Thymus (tissue), 11 donors: ENCODE results near the gene SPON2. TPM values are rescaled to one million over a fixed set of nuclear protein-coding genes. Genes with fewer than 3 reads are reported as not detected.

Source experiments
- DNase-seq, 9 donors: peaks; one replicate each; pipeline ENCODE4 v3.0.0-alpha.2; 2013; ENCODE audit warnings: low spot score in 9 of 9, low read depth in 6 of 9, missing footprints in 1 of 9
- H3K27ac ChIP-seq, 2 donors: one replicate each; pipeline ENCODE4 v1.5.1; 2013; ENCODE audit warnings: control low read depth in 1 of 2, low read depth in 1 of 2, low read length in 1 of 2, mild to moderate bottlenecking in 1 of 2, moderate library complexity in 1 of 2
- H3K27me3 ChIP-seq, 2 donors: one replicate each; pipeline ENCODE4 v1.5.1; 2013; ENCODE audit warnings: low read length in 1 of 2; ENCODE audit not compliant: control insufficient read depth in 2 of 2, insufficient read depth in 1 of 2
- H3K36me3 ChIP-seq, 2 donors: one replicate each; pipeline ENCODE4 v1.5.1; 2013; ENCODE audit warnings: low read length in 1 of 2, mild to moderate bottlenecking in 1 of 2, moderate library complexity in 1 of 2; ENCODE audit not compliant: control insufficient read depth in 2 of 2, insufficient read depth in 2 of 2
- H3K4me1 ChIP-seq, 2 donors: one replicate each; pipeline ENCODE4 v1.5.1; 2013; ENCODE audit warnings: low read length in 2 of 2; ENCODE audit not compliant: control insufficient read depth in 2 of 2, insufficient read depth in 2 of 2
- H3K4me3 ChIP-seq, 2 donors: one replicate each; pipeline ENCODE4 v1.5.1; 2013; ENCODE audit warnings: low read length in 2 of 2, control low read depth in 1 of 2, mild to moderate bottlenecking in 1 of 2
- H3K9me3 ChIP-seq, 2 donors: one replicate each; pipeline ENCODE4 v1.5.1; 2013; ENCODE audit warnings: low read length in 1 of 2, mild to moderate bottlenecking in 1 of 2; ENCODE audit not compliant: control insufficient read depth in 2 of 2, insufficient read depth in 1 of 2
- WGBS: extraction: QIAGEN DNeasy Blood & Tissue Kit; methylation state at CpG from one replicate; pipeline ENCODE4 v1.1.7; 2013; 5-methylcytosine and 5-hydroxymethylcytosine counted together
- polyA plus RNA-seq: library from polyadenylated mRNA; stranded (reverse); fragments of 200-250 nt; gene quantifications from one replicate; pipeline ENCODE4 v1.2.3, GENCODE V29; 2013
- total RNA-seq: library from RNA; stranded (reverse); fragments of 120-200 nt; gene quantifications from one replicate; pipeline ENCODE4 v1.2.4, GENCODE V29; 2013
- donor health status: healthy.

SPON2 gene
- total and polyA plus RNA-seq, 2 donors, result 5.3 to 48.2 TPM

DNA sequence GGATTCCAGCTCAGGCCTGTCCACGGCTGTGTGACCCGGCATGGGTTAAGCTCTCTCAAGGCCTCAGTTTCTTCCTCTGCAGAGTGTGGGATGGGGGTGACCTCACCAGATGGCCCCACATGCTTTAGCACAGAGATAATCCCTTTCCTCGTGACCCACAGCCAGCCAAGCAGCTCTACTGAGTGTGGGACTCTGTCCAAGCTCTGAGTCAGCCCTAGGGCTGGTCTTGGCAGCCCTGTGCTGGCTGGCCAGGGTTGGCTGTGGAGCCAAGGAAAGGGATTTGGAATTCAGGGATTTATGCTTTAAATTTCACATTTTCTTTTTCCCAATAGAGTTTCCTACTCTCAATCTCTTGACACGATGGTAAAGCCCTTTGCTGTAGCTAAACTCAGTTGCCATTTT lies 19.7 kb upstream of the SPON2 start:
- DNase-seq, result no peak
- H3K4me3 ChIP-seq, result no peak overlapping the region
- no peaks in the 10 kb centered on the region for H3K4me1 ChIP-seq

DNA sequence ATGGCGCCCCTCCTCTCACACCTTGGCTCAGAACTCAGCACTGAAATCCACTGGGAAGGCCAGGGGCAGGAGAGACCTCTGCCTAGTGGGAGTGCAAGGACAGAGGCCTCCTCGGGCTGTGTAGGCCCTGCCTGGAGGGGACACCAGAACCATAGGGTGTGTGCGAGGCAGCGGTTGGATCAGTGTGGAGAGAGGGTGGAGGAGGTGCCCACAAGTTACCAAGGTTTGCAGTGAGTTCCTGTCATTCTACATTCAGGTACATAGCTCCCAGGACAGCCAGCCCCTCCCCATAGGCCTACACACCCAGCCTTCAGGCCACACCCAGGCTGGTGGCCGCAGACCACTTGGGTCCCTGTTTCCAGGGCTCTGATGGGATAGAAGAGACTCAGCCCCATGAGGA lies 19.2 kb upstream of the SPON2 start:
- 89% methylated on average over 5 of the region's 5 CpGs for WGBS
- Histone ChIP-seq H3K27me3 (no peaks in the 10 kb centered on the region), H3K9me3 (peaks cover 0 to 4% of the 10 kb centered on the region in 2 donors), H3K27ac (no peak overlapping the region), H3K4me3 (no peak overlapping the region), H3K4me1 (no peaks in the 10 kb centered on the region), H3K36me3 (peaks cover 0 to 2% of the 10 kb centered on the region in 2 donors)
- no peak for DNase-seq

More for the DNA sequence above, 19.7 kb upstream of the SPON2 start:
- peaks cover 0 to 4% of the 10 kb centered on the region in 2 donors for H3K36me3 ChIP-seq
- 98% methylated on average over 4 of the region's 4 CpGs for WGBS
- H3K27me3 ChIP-seq, result no peaks in the 10 kb centered on the region
- H3K27ac ChIP-seq, result no peak overlapping the region
- H3K9me3 ChIP-seq, result peaks cover 0 to 4% of the 10 kb centered on the region in 2 donors

DNA sequence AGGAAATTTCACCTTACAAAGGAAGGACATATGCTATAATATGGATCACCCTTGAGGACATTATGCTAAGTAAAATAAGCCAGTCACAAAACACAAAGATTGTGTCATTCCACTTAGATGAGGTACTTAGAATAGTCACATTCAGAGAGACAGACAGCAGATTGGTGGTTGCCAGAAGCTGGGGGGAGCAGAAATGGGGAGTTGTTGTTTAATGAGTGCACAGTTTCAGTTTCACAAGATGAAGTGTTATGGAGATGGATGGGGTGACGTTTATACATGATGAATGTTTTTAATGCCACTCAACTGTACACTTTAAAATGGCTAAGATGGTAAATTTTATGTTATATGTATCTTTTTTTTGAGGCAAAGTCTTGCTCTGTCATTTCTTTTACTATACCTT lies 14.8 kb upstream of the SPON2 start:
- Histone ChIP-seq H3K4me3 (no peak overlapping the region), H3K27ac (no peak overlapping the region), H3K36me3 (no peaks in the 10 kb centered on the region), H3K27me3 (no peaks in the 10 kb centered on the region), H3K4me1 (peaks cover 0 to 5% of the 10 kb centered on the region in 2 donors), H3K9me3 (peaks cover 0 to 4% of the 10 kb centered on the region in 2 donors)
- DNase-seq, result no peak
- 41% methylated on average over 1 of the region's 1 CpG for WGBS

DNA sequence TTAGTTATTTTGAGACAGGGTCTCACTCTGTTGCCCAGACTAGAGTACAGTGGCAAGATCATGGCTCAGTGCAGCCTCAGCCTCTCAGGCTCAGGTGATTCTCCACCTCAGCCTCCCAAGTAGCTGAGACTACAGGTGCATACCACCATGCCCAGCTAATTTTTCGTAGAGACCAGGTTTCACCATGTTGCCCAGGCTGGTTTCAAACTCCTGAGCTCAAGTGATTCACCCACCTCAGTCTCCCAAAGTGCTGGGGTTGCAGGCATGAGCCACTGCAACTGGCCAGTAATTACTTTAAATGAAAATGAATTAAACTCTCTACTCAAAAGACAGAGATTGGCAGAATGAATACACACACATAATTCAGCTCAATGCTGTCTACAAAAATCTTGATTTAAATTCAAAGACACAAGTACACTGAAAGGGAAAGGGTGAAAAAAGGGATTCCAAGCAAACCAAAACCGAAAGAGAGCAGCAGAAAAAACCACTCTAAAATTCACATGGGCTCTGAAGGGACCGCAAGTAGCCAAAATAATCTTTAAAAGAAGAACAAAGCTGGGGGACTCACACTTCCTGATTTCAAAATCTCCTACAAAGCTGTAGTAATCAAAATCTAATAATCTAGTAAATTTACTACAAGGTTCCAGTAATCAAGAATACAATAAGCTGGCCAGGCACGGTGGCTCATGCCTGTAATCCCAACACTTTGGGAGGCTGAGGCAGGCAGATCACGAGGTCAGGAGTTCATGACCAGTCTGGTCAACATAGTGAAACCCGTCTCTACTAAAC lies 11.8 kb upstream of the SPON2 start:
- Histone ChIP-seq H3K4me3 (no peak overlapping the region), H3K36me3 (no peaks in the 10 kb centered on the region), H3K9me3 (peaks cover 1 to 3% of the 10 kb centered on the region in 2 donors), H3K4me1 (peaks cover 0 to 5% of the 10 kb centered on the region in 2 donors), H3K27ac (no peak overlapping the region), H3K27me3 (no peaks in the 10 kb centered on the region)
- WGBS, result 65% methylated on average over 6 of the region's 6 CpGs
- DNase-seq, result peak in 1 of 9 donors; percentile 33

DNA sequence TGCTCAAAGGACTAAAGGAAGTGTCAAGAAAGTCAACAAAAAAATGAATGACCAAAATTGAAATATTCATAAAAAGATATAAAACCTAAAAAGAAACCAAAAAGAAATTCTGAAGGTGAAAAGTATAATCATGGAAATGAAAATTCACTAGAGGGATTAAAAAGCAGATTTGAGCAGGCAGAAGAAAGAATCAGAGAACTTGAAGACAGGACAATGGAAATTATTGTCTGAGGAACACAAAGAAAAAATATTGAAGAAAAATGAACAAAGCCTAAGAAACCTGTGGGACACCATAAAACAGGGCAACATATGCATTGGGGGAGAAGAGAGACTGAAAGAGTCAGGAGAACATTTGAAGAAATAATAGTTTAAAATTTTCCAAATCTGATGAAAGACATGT lies 9.9 kb upstream of the SPON2 start:
- no peak overlapping the region for H3K27ac ChIP-seq

DNA sequence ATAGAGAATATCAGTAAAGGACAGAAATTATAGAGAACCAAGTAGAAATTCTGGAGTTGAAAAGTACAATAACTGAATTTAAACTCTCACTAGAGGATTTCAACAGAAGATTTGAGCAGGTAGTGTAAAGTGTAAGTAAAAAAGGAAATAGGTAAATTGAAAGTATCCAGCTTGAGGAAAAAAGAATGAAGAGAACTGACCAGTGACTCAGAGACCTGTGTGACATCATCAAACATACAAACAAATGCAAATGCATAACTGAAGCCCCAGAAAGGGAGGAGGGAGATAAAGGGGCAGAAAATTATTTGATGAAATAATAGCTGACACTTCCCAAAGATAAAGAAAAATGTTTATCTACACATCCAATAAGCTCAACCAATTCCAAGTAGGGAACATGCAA lies 8.3 kb upstream of the SPON2 start:
- Histone ChIP-seq H3K27me3 (peaks cover 0 to under 1% of the 10 kb centered on the region in 2 donors), H3K4me3 (no peak overlapping the region), H3K27ac (no peak overlapping the region), H3K9me3 (peaks cover 3% of the 10 kb centered on the region in 2 donors), H3K36me3 (no peaks in the 10 kb centered on the region), H3K4me1 (peaks cover 0 to 5% of the 10 kb centered on the region in 2 donors)
- no peak for DNase-seq

More for the DNA sequence above, 9.9 kb upstream of the SPON2 start:
- H3K4me1 ChIP-seq, result peaks cover 0 to 5% of the 10 kb centered on the region in 2 donors
- H3K36me3 ChIP-seq, result no peaks in the 10 kb centered on the region
- no peak overlapping the region for H3K4me3 ChIP-seq
- no peaks in the 10 kb centered on the region for H3K27me3 ChIP-seq
- H3K9me3 ChIP-seq, result peaks cover 3% of the 10 kb centered on the region in 2 donors
- DNase-seq, result no peak

DNA sequence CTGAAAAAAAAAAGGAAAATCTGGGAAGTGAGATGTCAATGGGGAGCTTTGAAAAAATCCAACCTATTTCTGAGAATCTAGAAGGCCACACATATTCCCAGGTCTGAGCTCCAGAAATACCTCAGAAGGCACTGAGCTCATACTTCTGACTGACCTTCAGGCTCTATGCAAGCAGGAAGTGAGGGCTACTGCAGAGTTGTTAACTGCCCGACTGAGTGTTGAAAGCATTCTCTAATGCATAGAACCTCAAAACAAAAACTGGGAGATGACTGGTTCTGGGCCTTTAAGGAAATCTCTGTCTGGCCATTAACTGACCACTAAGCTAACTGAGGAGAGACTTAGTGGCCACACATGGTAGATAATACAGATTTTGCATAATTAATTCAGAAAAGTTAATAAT lies 7.6 kb upstream of the SPON2 start:
- Histone ChIP-seq H3K4me1 (peaks cover 0 to 5% of the 10 kb centered on the region in 2 donors), H3K4me3 (no peak overlapping the region), H3K9me3 (peaks cover 3% of the 10 kb centered on the region in 2 donors), H3K36me3 (no peaks in the 10 kb centered on the region), H3K27ac (no peak overlapping the region), H3K27me3 (peaks cover 0 to 5% of the 10 kb centered on the region in 2 donors)
- WGBS, result 100% methylated on average over 1 of the region's 1 CpG
- no peak for DNase-seq

DNA sequence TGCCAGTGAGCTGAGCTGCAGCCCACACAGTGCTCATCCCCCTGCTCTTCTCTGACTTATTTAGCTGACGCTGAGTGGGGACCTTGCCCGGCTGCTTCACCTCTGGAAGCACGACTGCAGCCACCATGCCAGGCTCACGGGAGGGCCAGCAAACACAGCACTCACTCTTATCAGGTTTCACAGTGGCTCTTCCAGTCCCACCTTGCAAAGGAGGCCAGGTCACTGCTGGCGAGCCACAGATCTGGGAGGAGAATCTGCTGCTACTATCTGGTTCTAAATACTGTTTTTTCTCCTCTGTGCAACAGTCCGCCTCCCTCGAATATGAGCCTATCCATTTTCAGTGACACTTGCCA lies 6.7 kb upstream of the SPON2 start:
- Histone ChIP-seq H3K9me3 (peaks cover 3% of the 10 kb centered on the region in 2 donors), H3K4me1 (peaks cover 0 to 3% of the 10 kb centered on the region in 2 donors), H3K27me3 (peaks cover 0 to 11% of the 10 kb centered on the region in 2 donors), H3K4me3 (no peak overlapping the region), H3K36me3 (no peaks in the 10 kb centered on the region), H3K27ac (no peak overlapping the region)
- DNase-seq, result no peak
- 92% methylated on average over 7 of the region's 7 CpGs for WGBS

DNA sequence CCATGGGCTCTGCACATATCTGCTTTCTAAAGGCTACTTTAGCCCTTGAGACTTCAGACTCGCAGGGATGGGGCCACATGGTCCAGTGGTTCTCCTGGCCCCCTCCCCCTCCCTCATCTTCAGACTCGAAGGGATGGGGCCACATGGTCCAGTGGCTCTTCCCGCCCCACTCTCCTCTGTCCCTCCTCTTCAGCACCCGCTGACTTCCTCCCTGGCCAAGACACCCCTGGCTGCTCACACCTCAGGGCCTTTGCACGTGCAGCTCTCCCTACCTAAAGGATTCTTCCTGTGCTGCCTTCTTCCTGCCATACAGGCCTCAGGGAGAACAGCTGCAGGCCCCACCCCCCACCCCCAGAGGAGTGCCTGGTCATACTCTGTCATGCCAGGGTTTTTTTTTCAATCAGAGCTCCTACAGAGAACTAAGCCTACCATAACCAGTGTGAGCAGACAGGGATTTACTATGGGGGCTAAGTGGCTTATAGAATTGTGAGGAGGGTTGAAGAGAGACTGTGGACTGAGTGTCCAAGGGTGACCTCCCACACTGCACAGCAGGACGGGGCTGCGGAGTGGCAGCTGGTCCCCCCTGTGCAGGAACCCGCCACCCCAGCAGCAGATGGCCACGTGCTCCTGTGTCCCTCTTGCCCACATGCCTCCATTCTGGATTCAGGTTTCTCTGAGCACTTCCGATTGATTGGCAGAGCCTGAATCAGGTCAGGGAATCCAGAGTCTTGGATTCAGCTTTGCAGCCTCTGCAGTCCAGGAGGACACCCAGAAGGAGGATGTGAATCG lies 6.1 kb upstream of the SPON2 start:
- Histone ChIP-seq H3K27me3 (peaks cover under 1 to 17% of the 10 kb centered on the region in 2 donors), H3K36me3 (no peaks in the 10 kb centered on the region), H3K9me3 (peaks cover 3% of the 10 kb centered on the region in 2 donors), H3K4me3 (no peak overlapping the region), H3K27ac (no peak overlapping the region), H3K4me1 (no peaks in the 10 kb centered on the region)
- DNase-seq, result no peak
- WGBS, result 94% methylated on average over 11 of the region's 11 CpGs
